PFSK-1 (cell line): ENCODE data around the gene ZMYND11.
A peak's percentile ranks its signal among the peaks of the same experiment; 100 is the strongest.

Experiments
- FOXP2 ChIP-seq: optimal IDR thresholded peaks from 2 replicates; pipeline ENCODE3; 2011; ENCODE audit warnings: borderline replicate concordance, control low read depth, inconsistent platforms; ENCODE audit not compliant: insufficient read depth; ENCODE audit errors: extremely low read length, extremely low read depth
- POLR2AphosphoS5 ChIP-seq: IDR thresholded peaks from 2 replicates; pipeline ENCODE4 v1.6.1; 2012; ENCODE audit warnings: low read depth, mild to moderate bottlenecking, control low read depth, low read length, moderate library complexity
- SIN3A ChIP-seq: IDR thresholded peaks from 2 replicates; pipeline ENCODE4 v1.6.1; 2012; ENCODE audit warnings: mild to moderate bottlenecking, low read length, moderate library complexity, borderline replicate concordance; ENCODE audit not compliant: insufficient read depth
- TAF1 ChIP-seq: IDR thresholded peaks from 2 replicates; pipeline ENCODE4 v1.6.1; 2012; ENCODE audit warnings: low read length, control low read depth, borderline replicate concordance; ENCODE audit not compliant: insufficient read depth
- TF ChIP-seq, protein P1 (sequence below), 2 experiments: IDR thresholded peaks; 2 replicates each; pipeline versions ENCODE4 v1.6.1 to v1.8.0; 2011 to 2012; ENCODE audit warnings: low read depth in 2 of 2, low read length in 2 of 2, control low read depth in 1 of 2, inconsistent platforms in 1 of 2, mild to moderate bottlenecking in 1 of 2, moderate library complexity in 1 of 2; ENCODE audit not compliant: insufficient read depth in 1 of 2

The ZMYND11 gene

GRCh38 chr10:247480-247879 is 112.2 kb downstream of the ZMYND11 start:
- TF ChIP-seq POLR2AphosphoS5 (no peak), TAF1 (no peak), FOXP2 (no peak), SIN3A (no peak)
- TF ChIP-seq, protein P1, sequence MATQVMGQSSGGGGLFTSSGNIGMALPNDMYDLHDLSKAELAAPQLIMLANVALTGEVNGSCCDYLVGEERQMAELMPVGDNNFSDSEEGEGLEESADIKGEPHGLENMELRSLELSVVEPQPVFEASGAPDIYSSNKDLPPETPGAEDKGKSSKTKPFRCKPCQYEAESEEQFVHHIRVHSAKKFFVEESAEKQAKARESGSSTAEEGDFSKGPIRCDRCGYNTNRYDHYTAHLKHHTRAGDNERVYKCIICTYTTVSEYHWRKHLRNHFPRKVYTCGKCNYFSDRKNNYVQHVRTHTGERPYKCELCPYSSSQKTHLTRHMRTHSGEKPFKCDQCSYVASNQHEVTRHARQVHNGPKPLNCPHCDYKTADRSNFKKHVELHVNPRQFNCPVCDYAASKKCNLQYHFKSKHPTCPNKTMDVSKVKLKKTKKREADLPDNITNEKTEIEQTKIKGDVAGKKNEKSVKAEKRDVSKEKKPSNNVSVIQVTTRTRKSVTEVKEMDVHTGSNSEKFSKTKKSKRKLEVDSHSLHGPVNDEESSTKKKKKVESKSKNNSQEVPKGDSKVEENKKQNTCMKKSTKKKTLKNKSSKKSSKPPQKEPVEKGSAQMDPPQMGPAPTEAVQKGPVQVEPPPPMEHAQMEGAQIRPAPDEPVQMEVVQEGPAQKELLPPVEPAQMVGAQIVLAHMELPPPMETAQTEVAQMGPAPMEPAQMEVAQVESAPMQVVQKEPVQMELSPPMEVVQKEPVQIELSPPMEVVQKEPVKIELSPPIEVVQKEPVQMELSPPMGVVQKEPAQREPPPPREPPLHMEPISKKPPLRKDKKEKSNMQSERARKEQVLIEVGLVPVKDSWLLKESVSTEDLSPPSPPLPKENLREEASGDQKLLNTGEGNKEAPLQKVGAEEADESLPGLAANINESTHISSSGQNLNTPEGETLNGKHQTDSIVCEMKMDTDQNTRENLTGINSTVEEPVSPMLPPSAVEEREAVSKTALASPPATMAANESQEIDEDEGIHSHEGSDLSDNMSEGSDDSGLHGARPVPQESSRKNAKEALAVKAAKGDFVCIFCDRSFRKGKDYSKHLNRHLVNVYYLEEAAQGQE (IDR thresholded peaks at IDR 0.05; ENCODE audit: insufficient read depth in 1 of 2, low read depth in 2 of 2, low read length in 2 of 2) = no peak

GRCh38 chr10:248307-248706 is 113.1 kb downstream of the ZMYND11 start:
- no peak for TF ChIP-seq TAF1
- TF ChIP-seq POLR2AphosphoS5 = no peak
- no peak for TF ChIP-seq FOXP2
- TF ChIP-seq SIN3A = no peak
- TF ChIP-seq, protein P1 (IDR thresholded peaks at IDR 0.05; ENCODE audit: insufficient read depth in 1 of 2, low read depth in 2 of 2, low read length in 2 of 2) = no peak

DNA sequence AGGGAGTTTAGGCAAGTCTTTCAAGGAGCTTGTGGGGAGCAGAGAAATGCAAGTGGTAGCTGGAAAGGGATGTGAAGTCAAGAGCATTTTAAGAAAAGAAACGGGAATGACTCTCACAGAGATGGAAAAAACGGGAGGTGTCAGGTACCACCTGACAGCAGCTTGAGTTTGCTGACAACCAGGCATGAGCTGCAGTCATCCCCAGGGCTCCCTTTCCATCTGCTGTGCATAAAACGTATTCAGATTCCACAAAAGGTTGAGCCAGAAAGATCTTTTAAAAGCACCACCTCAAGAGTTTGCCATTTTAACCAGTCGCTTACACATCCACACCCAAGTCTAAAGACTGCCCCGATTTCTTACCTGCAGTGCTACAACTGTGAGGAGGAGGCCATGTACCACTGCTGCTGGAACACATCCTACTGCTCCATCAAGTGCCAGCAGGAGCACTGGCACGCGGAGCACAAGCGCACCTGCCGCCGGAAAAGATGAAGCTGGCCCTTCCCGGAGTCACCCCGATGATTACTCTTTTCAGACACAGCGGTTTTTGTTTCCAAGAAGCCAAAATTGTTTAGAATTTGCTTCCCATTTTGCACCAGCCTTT is 116.8 kb downstream of the ZMYND11 start:
- TF ChIP-seq FOXP2 (no peak), SIN3A (no peak), TAF1 (no peak), POLR2AphosphoS5 (no peak)
- TF ChIP-seq, protein P1 (IDR thresholded peaks at IDR 0.05; ENCODE audit: insufficient read depth in 1 of 2, low read depth in 2 of 2, low read length in 2 of 2) = no peak

DNA sequence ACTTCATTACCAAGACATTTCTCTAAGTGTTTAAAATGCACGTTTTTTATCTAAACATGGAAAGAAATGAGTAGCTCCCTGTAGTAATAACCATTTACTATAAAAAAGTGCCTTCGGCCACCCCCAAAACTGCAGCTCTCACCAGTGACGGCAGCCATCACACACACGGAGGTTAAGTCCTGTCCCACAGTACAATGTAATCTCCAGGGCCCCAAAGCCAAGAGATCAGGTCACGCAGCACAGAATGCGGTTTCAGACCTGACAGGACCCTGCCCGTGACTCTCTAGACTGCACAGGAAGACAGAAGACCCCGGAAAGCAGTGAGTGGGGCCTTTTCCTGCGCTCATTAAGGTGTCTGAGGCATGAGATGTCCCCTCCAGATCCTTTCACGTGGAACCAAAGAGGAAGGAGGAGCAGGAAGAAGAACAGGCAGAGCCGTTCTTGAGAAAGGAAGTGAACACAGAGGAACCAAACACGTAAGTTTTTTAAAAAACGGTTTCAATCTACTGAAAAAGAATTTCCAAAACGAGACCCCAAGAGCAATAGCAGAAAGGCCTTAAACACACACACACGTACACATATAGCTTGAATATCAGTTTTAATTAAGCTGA is 125.7 kb downstream of the ZMYND11 start:
- TF ChIP-seq FOXP2 = no peak
- TF ChIP-seq SIN3A = no peak
- TF ChIP-seq POLR2AphosphoS5 = no peak
- TF ChIP-seq TAF1 = no peak
- TF ChIP-seq, protein P1 (IDR thresholded peaks at IDR 0.05; ENCODE audit: insufficient read depth in 1 of 2, low read depth in 2 of 2, low read length in 2 of 2) = no peak

- peak; percentile 37; the same call in 1 of the 2 replicates for TF ChIP-seq TAF1
- no peak for TF ChIP-seq FOXP2
These were observed 131.7 kb downstream of the ZMYND11 start for GRCh38 chr10:266974-267425.
